Liver (tissue), 3 donors: ENCODE data around the gene TBCCD1.

Experiments
- EGR1 ChIP-seq, 2 donors: IDR thresholded peaks; 2 replicates each; pipeline ENCODE4 v1.6.1; 2016 to 2018; ENCODE audit warnings: antibody characterized with exemption in 2 of 2, low read depth in 2 of 2
- SP1 ChIP-seq: IDR thresholded peaks from 2 replicates; pipeline ENCODE4 v1.6.1; 2018; ENCODE audit warnings: antibody characterized with exemption, mild to moderate bottlenecking
- YY1 ChIP-seq: IDR thresholded peaks from 2 replicates; pipeline ENCODE4 v1.6.1; 2016; ENCODE audit warnings: antibody characterized with exemption, mild to moderate bottlenecking
- TF ChIP-seq, protein P1 (sequence below): fragments of 150-350 bp; IDR thresholded peaks from 2 replicates; pipeline ENCODE4 v1.5.1; 2017; ENCODE audit warnings: improper control_type of control experiment, low read depth, low read length; ENCODE audit not compliant: missing input control
- donor health status: healthy.
- donor health status: healthy.

DNA sequence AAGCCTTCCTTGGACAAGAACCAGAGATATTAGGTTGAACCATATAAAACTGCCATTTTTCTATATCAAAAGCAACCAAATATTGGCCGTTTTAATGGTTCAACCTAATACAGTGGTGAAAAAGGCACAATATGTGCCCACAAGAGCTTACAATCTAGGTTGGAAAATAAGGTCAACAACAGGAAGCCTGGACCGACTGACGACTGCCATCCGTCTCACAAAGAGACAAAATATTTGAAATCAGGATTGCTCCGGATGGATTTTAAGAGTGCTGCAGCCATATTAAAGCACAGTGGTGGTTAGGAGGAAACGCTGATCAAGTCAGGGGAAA lies 47.1 kb upstream of the TBCCD1 start:
- TF ChIP-seq, protein P1, sequence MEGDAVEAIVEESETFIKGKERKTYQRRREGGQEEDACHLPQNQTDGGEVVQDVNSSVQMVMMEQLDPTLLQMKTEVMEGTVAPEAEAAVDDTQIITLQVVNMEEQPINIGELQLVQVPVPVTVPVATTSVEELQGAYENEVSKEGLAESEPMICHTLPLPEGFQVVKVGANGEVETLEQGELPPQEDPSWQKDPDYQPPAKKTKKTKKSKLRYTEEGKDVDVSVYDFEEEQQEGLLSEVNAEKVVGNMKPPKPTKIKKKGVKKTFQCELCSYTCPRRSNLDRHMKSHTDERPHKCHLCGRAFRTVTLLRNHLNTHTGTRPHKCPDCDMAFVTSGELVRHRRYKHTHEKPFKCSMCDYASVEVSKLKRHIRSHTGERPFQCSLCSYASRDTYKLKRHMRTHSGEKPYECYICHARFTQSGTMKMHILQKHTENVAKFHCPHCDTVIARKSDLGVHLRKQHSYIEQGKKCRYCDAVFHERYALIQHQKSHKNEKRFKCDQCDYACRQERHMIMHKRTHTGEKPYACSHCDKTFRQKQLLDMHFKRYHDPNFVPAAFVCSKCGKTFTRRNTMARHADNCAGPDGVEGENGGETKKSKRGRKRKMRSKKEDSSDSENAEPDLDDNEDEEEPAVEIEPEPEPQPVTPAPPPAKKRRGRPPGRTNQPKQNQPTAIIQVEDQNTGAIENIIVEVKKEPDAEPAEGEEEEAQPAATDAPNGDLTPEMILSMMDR: no peak
- TF ChIP-seq EGR1 (IDR thresholded peaks at IDR 0.05; ENCODE audit: low read depth in 2 of 2): no peak
- TF ChIP-seq YY1: no peak
- no peak for TF ChIP-seq SP1
